ENCODE data around the gene GABBR2. TPM values are rescaled to one million over a fixed set of nuclear protein-coding genes. Genes with fewer than 3 reads are reported as not detected.

The GABBR2 gene
- total and polyA plus RNA-seq, 2 experiments from 2014 or later = 0.89 to 1.3 TPM

- H3F3A ChIP-seq (replicated peaks; ENCODE audit: low read depth) = no peaks in the 10 kb centered on the region
- no peaks in the 10 kb centered on the region for H3K79me2 ChIP-seq (replicated peaks; ENCODE audit: insufficient read depth)
- no peak overlapping the region for H3K27ac ChIP-seq (ENCODE audit: low read depth)
- H3K4me3 Mint-ChIP-seq = no peak overlapping the region
- no peak for ATAC-seq
- no peak for DNase-seq (ENCODE audit: low spot score)
- no peak overlapping the region for H3K4me3 ChIP-seq
- H3K4me2 ChIP-seq = no peak overlapping the region
- H3K27ac Mint-ChIP-seq = no peak overlapping the region
- peaks cover 14% of the 10 kb centered on the region for H3K36me3 Mint-ChIP-seq (ENCODE audit: low read depth)
- no peaks in the 10 kb centered on the region for H3K9me2 ChIP-seq (ENCODE audit: insufficient read depth)
- H3K4me1 ChIP-seq (ENCODE audit: insufficient read depth) = no peaks in the 10 kb centered on the region
- H3K27me3 Mint-ChIP-seq (ENCODE audit: insufficient read depth, low read depth, poor library complexity) = peaks cover 2% of the 10 kb centered on the region
- H3K9me3 Mint-ChIP-seq = peaks cover 33% of the 10 kb centered on the region
- no peak for TF ChIP-seq NANOG (IDR thresholded peaks at IDR 0.05; ENCODE audit: borderline replicate concordance)
- TF ChIP-seq, protein P1, sequence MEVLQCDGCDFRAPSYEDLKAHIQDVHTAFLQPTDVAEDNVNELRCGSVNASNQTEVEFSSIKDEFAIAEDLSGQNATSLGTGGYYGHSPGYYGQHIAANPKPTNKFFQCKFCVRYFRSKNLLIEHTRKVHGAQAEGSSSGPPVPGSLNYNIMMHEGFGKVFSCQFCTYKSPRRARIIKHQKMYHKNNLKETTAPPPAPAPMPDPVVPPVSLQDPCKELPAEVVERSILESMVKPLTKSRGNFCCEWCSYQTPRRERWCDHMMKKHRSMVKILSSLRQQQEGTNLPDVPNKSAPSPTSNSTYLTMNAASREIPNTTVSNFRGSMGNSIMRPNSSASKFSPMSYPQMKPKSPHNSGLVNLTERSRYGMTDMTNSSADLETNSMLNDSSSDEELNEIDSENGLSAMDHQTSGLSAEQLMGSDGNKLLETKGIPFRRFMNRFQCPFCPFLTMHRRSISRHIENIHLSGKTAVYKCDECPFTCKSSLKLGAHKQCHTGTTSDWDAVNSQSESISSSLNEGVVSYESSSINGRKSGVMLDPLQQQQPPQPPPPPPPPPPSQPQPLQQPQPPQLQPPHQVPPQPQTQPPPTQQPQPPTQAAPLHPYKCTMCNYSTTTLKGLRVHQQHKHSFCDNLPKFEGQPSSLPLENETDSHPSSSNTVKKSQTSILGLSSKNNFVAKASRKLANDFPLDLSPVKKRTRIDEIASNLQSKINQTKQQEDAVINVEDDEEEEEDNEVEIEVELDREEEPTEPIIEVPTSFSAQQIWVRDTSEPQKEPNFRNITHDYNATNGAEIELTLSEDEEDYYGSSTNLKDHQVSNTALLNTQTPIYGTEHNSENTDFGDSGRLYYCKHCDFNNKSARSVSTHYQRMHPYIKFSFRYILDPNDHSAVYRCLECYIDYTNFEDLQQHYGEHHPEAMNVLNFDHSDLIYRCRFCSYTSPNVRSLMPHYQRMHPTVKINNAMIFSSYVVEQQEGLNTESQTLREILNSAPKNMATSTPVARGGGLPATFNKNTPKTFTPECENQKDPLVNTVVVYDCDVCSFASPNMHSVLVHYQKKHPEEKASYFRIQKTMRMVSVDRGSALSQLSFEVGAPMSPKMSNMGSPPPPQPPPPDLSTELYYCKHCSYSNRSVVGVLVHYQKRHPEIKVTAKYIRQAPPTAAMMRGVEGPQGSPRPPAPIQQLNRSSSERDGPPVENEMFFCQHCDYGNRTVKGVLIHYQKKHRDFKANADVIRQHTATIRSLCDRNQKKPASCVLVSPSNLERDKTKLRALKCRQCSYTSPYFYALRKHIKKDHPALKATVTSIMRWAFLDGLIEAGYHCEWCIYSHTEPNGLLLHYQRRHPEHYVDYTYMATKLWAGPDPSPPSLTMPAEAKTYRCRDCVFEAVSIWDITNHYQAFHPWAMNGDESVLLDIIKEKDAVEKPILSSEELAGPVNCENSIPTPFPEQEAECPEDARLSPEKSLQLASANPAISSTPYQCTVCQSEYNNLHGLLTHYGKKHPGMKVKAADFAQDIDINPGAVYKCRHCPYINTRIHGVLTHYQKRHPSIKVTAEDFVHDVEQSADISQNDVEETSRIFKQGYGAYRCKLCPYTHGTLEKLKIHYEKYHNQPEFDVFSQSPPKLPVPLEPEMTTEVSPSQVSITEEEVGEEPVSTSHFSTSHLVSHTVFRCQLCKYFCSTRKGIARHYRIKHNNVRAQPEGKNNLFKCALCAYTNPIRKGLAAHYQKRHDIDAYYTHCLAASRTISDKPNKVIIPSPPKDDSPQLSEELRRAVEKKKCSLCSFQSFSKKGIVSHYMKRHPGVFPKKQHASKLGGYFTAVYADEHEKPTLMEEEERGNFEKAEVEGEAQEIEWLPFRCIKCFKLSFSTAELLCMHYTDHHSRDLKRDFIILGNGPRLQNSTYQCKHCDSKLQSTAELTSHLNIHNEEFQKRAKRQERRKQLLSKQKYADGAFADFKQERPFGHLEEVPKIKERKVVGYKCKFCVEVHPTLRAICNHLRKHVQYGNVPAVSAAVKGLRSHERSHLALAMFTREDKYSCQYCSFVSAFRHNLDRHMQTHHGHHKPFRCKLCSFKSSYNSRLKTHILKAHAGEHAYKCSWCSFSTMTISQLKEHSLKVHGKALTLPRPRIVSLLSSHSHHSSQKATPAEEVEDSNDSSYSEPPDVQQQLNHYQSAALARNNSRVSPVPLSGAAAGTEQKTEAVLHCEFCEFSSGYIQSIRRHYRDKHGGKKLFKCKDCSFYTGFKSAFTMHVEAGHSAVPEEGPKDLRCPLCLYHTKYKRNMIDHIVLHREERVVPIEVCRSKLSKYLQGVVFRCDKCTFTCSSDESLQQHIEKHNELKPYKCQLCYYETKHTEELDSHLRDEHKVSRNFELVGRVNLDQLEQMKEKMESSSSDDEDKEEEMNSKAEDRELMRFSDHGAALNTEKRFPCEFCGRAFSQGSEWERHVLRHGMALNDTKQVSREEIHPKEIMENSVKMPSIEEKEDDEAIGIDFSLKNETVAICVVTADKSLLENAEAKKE (CRISPR knock-in tag; IDR thresholded peaks at IDR 0.05) = no peak
- TF ChIP-seq ZNF331 (CRISPR knock-in tag; IDR thresholded peaks at IDR 0.05; ENCODE audit: low read depth) = no peak
- no peak for TF ChIP-seq EZH2 (IDR thresholded peaks at IDR 0.05; ENCODE audit: low read depth, unreplicated experiment)
- TF ChIP-seq POLR2AphosphoS5 (IDR thresholded peaks at IDR 0.05; ENCODE audit: low read depth) = no peak
- TF ChIP-seq STAT1 (IDR thresholded peaks at IDR 0.05; ENCODE audit: unreplicated experiment) = no peak
- no peak for TF ChIP-seq REST (IDR thresholded peaks at IDR 0.05; ENCODE audit: unreplicated experiment)
- no peak for TF ChIP-seq ZNF114 (CRISPR knock-in tag; IDR thresholded peaks at IDR 0.05)
- TF ChIP-seq JUNB (IDR thresholded peaks at IDR 0.05; ENCODE audit: unreplicated experiment) = no peak
- TF ChIP-seq CREB1 (CRISPR knock-in tag; IDR thresholded peaks at IDR 0.05; ENCODE audit: low read depth) = no peak
- TF ChIP-seq, protein P2, sequence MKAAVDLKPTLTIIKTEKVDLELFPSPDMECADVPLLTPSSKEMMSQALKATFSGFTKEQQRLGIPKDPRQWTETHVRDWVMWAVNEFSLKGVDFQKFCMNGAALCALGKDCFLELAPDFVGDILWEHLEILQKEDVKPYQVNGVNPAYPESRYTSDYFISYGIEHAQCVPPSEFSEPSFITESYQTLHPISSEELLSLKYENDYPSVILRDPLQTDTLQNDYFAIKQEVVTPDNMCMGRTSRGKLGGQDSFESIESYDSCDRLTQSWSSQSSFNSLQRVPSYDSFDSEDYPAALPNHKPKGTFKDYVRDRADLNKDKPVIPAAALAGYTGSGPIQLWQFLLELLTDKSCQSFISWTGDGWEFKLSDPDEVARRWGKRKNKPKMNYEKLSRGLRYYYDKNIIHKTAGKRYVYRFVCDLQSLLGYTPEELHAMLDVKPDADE (IDR thresholded peaks at IDR 0.05) = no peak
- TF ChIP-seq, protein P3, sequence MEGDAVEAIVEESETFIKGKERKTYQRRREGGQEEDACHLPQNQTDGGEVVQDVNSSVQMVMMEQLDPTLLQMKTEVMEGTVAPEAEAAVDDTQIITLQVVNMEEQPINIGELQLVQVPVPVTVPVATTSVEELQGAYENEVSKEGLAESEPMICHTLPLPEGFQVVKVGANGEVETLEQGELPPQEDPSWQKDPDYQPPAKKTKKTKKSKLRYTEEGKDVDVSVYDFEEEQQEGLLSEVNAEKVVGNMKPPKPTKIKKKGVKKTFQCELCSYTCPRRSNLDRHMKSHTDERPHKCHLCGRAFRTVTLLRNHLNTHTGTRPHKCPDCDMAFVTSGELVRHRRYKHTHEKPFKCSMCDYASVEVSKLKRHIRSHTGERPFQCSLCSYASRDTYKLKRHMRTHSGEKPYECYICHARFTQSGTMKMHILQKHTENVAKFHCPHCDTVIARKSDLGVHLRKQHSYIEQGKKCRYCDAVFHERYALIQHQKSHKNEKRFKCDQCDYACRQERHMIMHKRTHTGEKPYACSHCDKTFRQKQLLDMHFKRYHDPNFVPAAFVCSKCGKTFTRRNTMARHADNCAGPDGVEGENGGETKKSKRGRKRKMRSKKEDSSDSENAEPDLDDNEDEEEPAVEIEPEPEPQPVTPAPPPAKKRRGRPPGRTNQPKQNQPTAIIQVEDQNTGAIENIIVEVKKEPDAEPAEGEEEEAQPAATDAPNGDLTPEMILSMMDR (conservative IDR thresholded peaks at IDR 0.05; ENCODE audit: low read depth in 2 of 2) = no peak
- H3K36me3 ChIP-seq (ENCODE audit: insufficient read depth) = 0 out of 2 replicates have a peak, but pooled peaks cover 5% of the 10 kb centered on the region
- 0 out of 3 replicates have a peak, but pooled peaks cover 4% of the 10 kb centered on the region for H3K4me1 Mint-ChIP-seq
- H3K27me3 ChIP-seq (ENCODE audit: insufficient read depth) = no peaks in the 10 kb centered on the region
- no peak overlapping the region for H2AFZ ChIP-seq
- H4K20me1 ChIP-seq (replicated peaks; ENCODE audit: insufficient read depth) = no peaks in the 10 kb centered on the region
These were observed 252.6 kb downstream of the GABBR2 start for GRCh38 chr9:98456156-98456613.

Measured in GM23338 (cell line).